H1 (cell line): ENCODE results near the gene CNNM4. TPM values are rescaled to one million over a fixed set of nuclear protein-coding genes. Genes with fewer than 3 reads are reported as not detected.

Source experiments
- CHD7 ChIP-seq: fragments of 300-600 bp; sonication (generic); IDR thresholded peaks from 2 replicates; pipeline ENCODE4 v1.7.1; 2012; ENCODE audit warnings: low read length, moderate library complexity, mild to moderate bottlenecking, inconsistent platforms; ENCODE audit not compliant: insufficient replicate concordance
- JUN ChIP-seq: IDR thresholded peaks from 2 replicates; pipeline ENCODE4 v1.6.1; 2011; ENCODE audit warnings: low read depth, mild to moderate bottlenecking, improper control_type of control experiment, low read length
- POLR2AphosphoS5 ChIP-seq: IDR thresholded peaks from 2 replicates; pipeline ENCODE4 v1.6.1; 2011; ENCODE audit warnings: low read depth, low read length
- SP2 ChIP-seq: IDR thresholded peaks from 2 replicates; pipeline ENCODE4 v1.6.1; 2012; ENCODE audit warnings: mild to moderate bottlenecking, low read length, inconsistent platforms
- polyA plus RNA-seq, 7 experiments: library from polyadenylated mRNA; depleted of rRNA in 3 of 7; stranded (reverse) in 5 of 7; unstranded in 2 of 7; fragments of >200 nt in 5 of 7; fragments of 200-250 nt in 2 of 7; gene quantifications; 1 replicate in 5 of 7; 2 replicates in 1 of 7; 4 replicates in 1 of 7; pipeline versions ENCODE4 v1.2.1 to v1.2.3, GENCODE V29; 2011 to 2013; ENCODE audit warnings: missing spikeins in 2 of 7, mixed read lengths in 2 of 7
- total RNA-seq: library from RNA; stranded (reverse); fragmentation: NEBNext Ultra II Directional; extraction: Animal tissue kit (Norgen Biotek cat#: 25700); gene quantifications from 2 replicates; pipeline ENCODE4 v1.2.1, GENCODE V29; 2021

The CNNM4 gene
- total and polyA plus RNA-seq, 2 of the 8 experiments (the other 6 are each of a cell fraction or from before 2014, with no cell fraction given) = 10.3 to 11.0 TPM

GRCh38 chr2:96729748-96730147 lies 31.0 kb upstream of the CNNM4 start (continued):
- TF ChIP-seq CHD7 (no peak), SP2 (no peak), JUN (no peak), POLR2AphosphoS5 (no peak)
